Upper lobe of right lung (tissue), 1 donor: ENCODE measurements around the gene EHBP1. TPM values are rescaled to one million over a fixed set of nuclear protein-coding genes. Genes with fewer than 3 reads are reported as not detected.

Source experiments
- ATAC-seq: fragments of 200-7000 bp; cut with Tn5 transposase; one replicate; pipeline ENCODE4 v1.9.1; 2020; ENCODE audit warnings: mild to moderate bottlenecking, moderate library complexity
- DNase-seq: peaks from one replicate; pipeline ENCODE4 v3.0.0-alpha.2; 2020
- H3K27ac ChIP-seq: fragments of 200-600 bp; one replicate; pipeline ENCODE4 v1.8.0; 2022
- H3K27me3 ChIP-seq: fragments of 200-600 bp; one replicate; pipeline ENCODE4 v1.8.0; 2022; ENCODE audit warnings: mild to moderate bottlenecking
- H3K36me3 ChIP-seq: fragments of 200-600 bp; one replicate; pipeline ENCODE4 v1.8.0; 2022
- H3K4me1 ChIP-seq: fragments of 200-600 bp; one replicate; pipeline ENCODE4 v1.8.0; 2022
- H3K4me3 ChIP-seq: fragments of 200-600 bp; one replicate; pipeline ENCODE4 v1.8.0; 2022; ENCODE audit warnings: mild to moderate bottlenecking
- H3K9me3 ChIP-seq: fragments of 200-600 bp; one replicate; pipeline ENCODE4 v1.8.0; 2022
- intact Hi-C: fragments of 100-400 bp; cut with DNase I; formaldehyde crosslinking; loops from one replicate; pipeline ENCODE4 v1.11.0; 2022
- total RNA-seq: library from RNA; stranded (reverse); fragmentation: NEBNext Ultra II Directional; extraction: Animal tissue kit (Norgen Biotek cat#: 25700); gene quantifications from one replicate; pipeline ENCODE4 v1.2.1, GENCODE V29; 2021
- TF ChIP-seq, protein P1 (sequence below): fragments of 200-600 bp; IDR thresholded peaks from one replicate; pipeline ENCODE4 v1.8.0; 2022; ENCODE audit warnings: antibody characterized with exemption
- donor health status: DM: no; HTN: yes; CAD: no; lungs with severe emphysema.

Gene EHBP1
- total RNA-seq, 1 donor from 2014 or later, result 46.7 TPM

GRCh38 chr2:62858231-62858832, 152.8 kb downstream of the EHBP1 start:
- intact Hi-C loops, result no loop called here
- DNase-seq, result no peak
- H3K27ac ChIP-seq, result no peak overlapping the region
- no peaks in the 10 kb centered on the region for H3K9me3 ChIP-seq
- H3K4me1 ChIP-seq, result no peaks in the 10 kb centered on the region
- TF ChIP-seq, protein P1, sequence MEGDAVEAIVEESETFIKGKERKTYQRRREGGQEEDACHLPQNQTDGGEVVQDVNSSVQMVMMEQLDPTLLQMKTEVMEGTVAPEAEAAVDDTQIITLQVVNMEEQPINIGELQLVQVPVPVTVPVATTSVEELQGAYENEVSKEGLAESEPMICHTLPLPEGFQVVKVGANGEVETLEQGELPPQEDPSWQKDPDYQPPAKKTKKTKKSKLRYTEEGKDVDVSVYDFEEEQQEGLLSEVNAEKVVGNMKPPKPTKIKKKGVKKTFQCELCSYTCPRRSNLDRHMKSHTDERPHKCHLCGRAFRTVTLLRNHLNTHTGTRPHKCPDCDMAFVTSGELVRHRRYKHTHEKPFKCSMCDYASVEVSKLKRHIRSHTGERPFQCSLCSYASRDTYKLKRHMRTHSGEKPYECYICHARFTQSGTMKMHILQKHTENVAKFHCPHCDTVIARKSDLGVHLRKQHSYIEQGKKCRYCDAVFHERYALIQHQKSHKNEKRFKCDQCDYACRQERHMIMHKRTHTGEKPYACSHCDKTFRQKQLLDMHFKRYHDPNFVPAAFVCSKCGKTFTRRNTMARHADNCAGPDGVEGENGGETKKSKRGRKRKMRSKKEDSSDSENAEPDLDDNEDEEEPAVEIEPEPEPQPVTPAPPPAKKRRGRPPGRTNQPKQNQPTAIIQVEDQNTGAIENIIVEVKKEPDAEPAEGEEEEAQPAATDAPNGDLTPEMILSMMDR, result no peak
- no peak overlapping the region for H3K4me3 ChIP-seq
- no peak for ATAC-seq
- H3K27me3 ChIP-seq, result no peaks in the 10 kb centered on the region
- peaks cover 5% of the 10 kb centered on the region for H3K36me3 ChIP-seq

- no peak overlapping the region for H3K27ac ChIP-seq
- ATAC-seq (no peak), DNase-seq (no peak)
- H3K36me3 ChIP-seq, result peaks cover 18% of the 10 kb centered on the region
- TF ChIP-seq, protein P1, result no peak
- intact Hi-C loops, result no loop called here
- no peaks in the 10 kb centered on the region for H3K4me1 ChIP-seq
- H3K27me3 ChIP-seq, result no peaks in the 10 kb centered on the region
- no peak overlapping the region for H3K4me3 ChIP-seq
- H3K9me3 ChIP-seq, result no peaks in the 10 kb centered on the region
Measured at GRCh38 chr2:62868947-62869346, 163.4 kb downstream of the EHBP1 start.

DNA sequence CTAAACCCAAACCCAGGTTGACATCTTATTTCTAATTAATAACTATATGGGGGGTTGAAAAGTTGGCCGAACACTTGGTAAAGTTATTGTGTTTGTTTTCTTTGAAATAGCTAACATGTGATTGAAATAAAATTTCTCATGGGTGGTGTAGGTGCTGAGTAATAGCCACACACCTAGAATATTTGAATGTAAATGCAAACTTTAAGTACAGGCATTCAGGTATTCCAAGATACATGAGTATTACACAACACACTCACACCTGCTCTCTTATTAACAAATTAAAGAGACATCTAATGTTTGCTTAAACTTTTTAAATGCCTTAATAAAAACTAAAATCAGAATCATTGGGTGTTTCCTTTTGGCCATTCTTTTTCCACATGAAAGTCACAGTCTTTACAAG, 165.5 kb downstream of the EHBP1 start:
- H3K4me3 ChIP-seq, result no peak overlapping the region
- no peak overlapping the region for H3K27ac ChIP-seq
- DNase-seq (no peak), ATAC-seq (no peak)
- no peaks in the 10 kb centered on the region for H3K27me3 ChIP-seq
- H3K36me3 ChIP-seq, result peaks cover 17% of the 10 kb centered on the region
- no peaks in the 10 kb centered on the region for H3K9me3 ChIP-seq
- TF ChIP-seq, protein P1, result no peak
- intact Hi-C loops, result no loop called here
- no peaks in the 10 kb centered on the region for H3K4me1 ChIP-seq

- intact Hi-C loops, result no loop called here
- DNase-seq, result no peak
- TF ChIP-seq, protein P1, result no peak
Measured at GRCh38 chr2:62871506-62871905, 166.0 kb downstream of the EHBP1 start.

GRCh38 chr2:62873603-62874002, 168.1 kb downstream of the EHBP1 start:
- intact Hi-C loops, result no loop called here
- H3K4me1 ChIP-seq, result no peaks in the 10 kb centered on the region
- H3K27me3 ChIP-seq, result no peaks in the 10 kb centered on the region
- DNase-seq (no peak), ATAC-seq (no peak)
- H3K9me3 ChIP-seq, result no peaks in the 10 kb centered on the region
- peaks cover 25% of the 10 kb centered on the region for H3K36me3 ChIP-seq
- TF ChIP-seq, protein P1, result no peak
- no peak overlapping the region for H3K4me3 ChIP-seq
- H3K27ac ChIP-seq, result no peak overlapping the region

More at GRCh38 chr2:62871506-62871905, 166.0 kb downstream of the EHBP1 start:
- Histone ChIP-seq H3K27me3 (no peaks in the 10 kb centered on the region), H3K4me1 (no peaks in the 10 kb centered on the region), H3K36me3 (peaks cover 19% of the 10 kb centered on the region), H3K9me3 (no peaks in the 10 kb centered on the region), H3K4me3 (no peak overlapping the region), H3K27ac (no peak overlapping the region)
- ATAC-seq, result no peak
